HG03108 (cell line): ENCODE results near the gene HLA-DRA.
A peak's percentile ranks its signal among the peaks of the same experiment; 100 is the strongest.

Source experiments
- ATAC-seq: cut with Tn5 transposase; IDR thresholded peaks from one replicate; pipeline ENCODE4 v1.9.1; 2021; ENCODE audit warnings: moderate library complexity; ENCODE audit not compliant: unreplicated experiment

Gene HLA-DRA

GRCh38 chr6:32439602-32440214 lies at the start of gene HLA-DRA:
Gene HLA-DRA (plus strand): TSS chr6:32439887. CDS start chr6:32439951, 64 bp downstream.
- ATAC-seq: peak; percentile 81

- ATAC-seq: no peak
Observed at GRCh38 chr6:32391505-32391904, 48.2 kb upstream of the HLA-DRA start.

GRCh38 chr6:32393665-32394420 lies 45.8 kb upstream of the HLA-DRA start:
- ATAC-seq: no peak

- ATAC-seq: no peak
Observed at GRCh38 chr6:32396028-32396427, 43.7 kb upstream of the HLA-DRA start.

- ATAC-seq: peak; percentile 86
Observed at GRCh38 chr6:32397252-32397920, 42.3 kb upstream of the HLA-DRA start.

- ATAC-seq: no peak
Observed at GRCh38 chr6:32401284-32401963, 38.3 kb upstream of the HLA-DRA start.

GRCh38 chr6:32402812-32403211 lies 36.9 kb upstream of the HLA-DRA start:
- ATAC-seq: no peak

- ATAC-seq: no peak
Observed at GRCh38 chr6:32405656-32406055, 34.0 kb upstream of the HLA-DRA start.

- no peak for ATAC-seq
Observed at GRCh38 chr6:32406197-32406596, 33.5 kb upstream of the HLA-DRA start.

- ATAC-seq: no peak
Observed at GRCh38 chr6:32406857-32407256, 32.8 kb upstream of the HLA-DRA start, which contains the start of gene BTNL2. Gene BTNL2 (minus strand): TSS chr6:32407181. CDS start chr6:32407123, 58 bp downstream.

- no peak for ATAC-seq
Observed at GRCh38 chr6:32410906-32411305, 28.8 kb upstream of the HLA-DRA start.

GRCh38 chr6:32411566-32412327 lies 27.9 kb upstream of the HLA-DRA start:
- no peak for ATAC-seq

GRCh38 chr6:32413427-32414047 lies 26.1 kb upstream of the HLA-DRA start:
- ATAC-seq: no peak

GRCh38 chr6:32415521-32416019 lies 24.1 kb upstream of the HLA-DRA start:
- ATAC-seq: no peak

- ATAC-seq: no peak
Observed at GRCh38 chr6:32416036-32416435, 23.7 kb upstream of the HLA-DRA start.

GRCh38 chr6:32424589-32425300 lies 14.9 kb upstream of the HLA-DRA start:
- no peak for ATAC-seq

- ATAC-seq: no peak
Observed at GRCh38 chr6:32426338-32426737, 13.3 kb upstream of the HLA-DRA start.

GRCh38 chr6:32427218-32427617 lies 12.5 kb upstream of the HLA-DRA start:
- ATAC-seq: no peak

- ATAC-seq: no peak
Observed at GRCh38 chr6:32427934-32428474, 11.7 kb upstream of the HLA-DRA start.
